ENCODE measurements around the gene KLHL36. TPM values are rescaled to one million over a fixed set of nuclear protein-coding genes. Genes with fewer than 3 reads are reported as not detected.

The KLHL36 gene
- total and polyA plus RNA-seq, 9 of the 15 experiments (the other 6 are each of a cell fraction or from before 2014, with no cell fraction given), result 2.1 to 51.2 (median 18.5) TPM

DNA sequence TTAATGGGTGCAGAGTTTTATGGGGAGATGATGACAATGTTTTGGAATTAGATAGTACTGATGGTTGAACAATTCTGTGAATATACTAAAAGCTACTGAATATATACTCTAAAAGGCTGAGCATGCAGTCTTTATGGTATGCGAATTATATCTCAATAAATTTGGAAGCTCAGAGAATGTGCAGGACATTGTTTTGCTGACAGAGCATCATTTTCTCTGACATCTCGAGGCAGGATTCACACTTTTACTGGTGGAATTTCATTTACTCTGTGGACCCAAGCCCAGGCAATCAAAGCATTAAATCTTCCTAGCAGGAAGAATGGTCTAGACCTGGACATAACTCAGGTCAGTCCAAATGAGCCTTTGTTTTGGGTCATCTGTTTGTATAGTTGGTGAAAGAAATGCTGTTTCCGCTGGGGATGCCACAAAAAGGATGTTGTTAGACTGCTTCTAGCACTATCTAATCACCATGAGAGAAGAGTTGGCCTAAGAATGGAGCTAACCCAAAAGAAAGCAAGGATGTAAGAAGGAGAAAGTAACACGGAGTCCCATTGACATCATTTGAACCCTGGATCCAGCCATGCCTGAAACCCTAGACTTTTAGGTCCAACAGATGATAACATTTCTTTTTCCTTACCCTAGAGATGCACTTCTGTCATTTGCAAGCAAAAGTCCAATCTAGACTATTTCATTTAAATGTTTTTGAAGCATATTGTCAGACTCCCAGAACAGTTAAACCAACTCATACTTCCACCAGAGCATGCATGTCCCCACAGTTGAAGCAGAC is 32.7 kb downstream of the KLHL36 start:
- peak; percentile 85 for TF ChIP-seq ZNF316 (IDR thresholded peaks at IDR 0.05)
- TF ChIP-seq RBM25 (IDR thresholded peaks at IDR 0.05; ENCODE audit: low read depth, low read length, severe bottlenecking), result peak; percentile 30
- peak; percentile 62; the same call in 1 of the 2 replicates for TF ChIP-seq MAFK (IDR thresholded peaks at IDR 0.05; ENCODE audit: low read length)
- TF ChIP-seq, protein P1, sequence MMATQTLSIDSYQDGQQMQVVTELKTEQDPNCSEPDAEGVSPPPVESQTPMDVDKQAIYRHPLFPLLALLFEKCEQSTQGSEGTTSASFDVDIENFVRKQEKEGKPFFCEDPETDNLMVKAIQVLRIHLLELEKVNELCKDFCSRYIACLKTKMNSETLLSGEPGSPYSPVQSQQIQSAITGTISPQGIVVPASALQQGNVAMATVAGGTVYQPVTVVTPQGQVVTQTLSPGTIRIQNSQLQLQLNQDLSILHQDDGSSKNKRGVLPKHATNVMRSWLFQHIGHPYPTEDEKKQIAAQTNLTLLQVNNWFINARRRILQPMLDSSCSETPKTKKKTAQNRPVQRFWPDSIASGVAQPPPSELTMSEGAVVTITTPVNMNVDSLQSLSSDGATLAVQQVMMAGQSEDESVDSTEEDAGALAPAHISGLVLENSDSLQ (IDR thresholded peaks at IDR 0.05), result no peak
- no peak for TF ChIP-seq POLR2AphosphoS2 (IDR thresholded peaks at IDR 0.05; ENCODE audit: low read length)
- peak; percentile 30; the same call in 1 of the 2 replicates for TF ChIP-seq MAFF (IDR thresholded peaks at IDR 0.05; ENCODE audit: low read length)
- TF ChIP-seq FOXK2 (conservative IDR thresholded peaks at IDR 0.05 in 1 of 2, IDR thresholded peaks at IDR 0.05 in 1 of 2; ENCODE audit: low read depth in 2 of 2), result no peak
- no peak for TF ChIP-seq ZBTB7A (IDR thresholded peaks at IDR 0.05; ENCODE audit: borderline replicate concordance, control insufficient read depth, low read depth, low read length)
- peak; percentile 65 for TF ChIP-seq C11orf30 (IDR thresholded peaks at IDR 0.05; ENCODE audit: low read depth)
- peak; percentile 65 for TF ChIP-seq MAFG (tag; conservative IDR thresholded peaks at IDR 0.05)
- Histone ChIP-seq H3K27me3 (ENCODE audit: control insufficient read depth in 2 of 2, insufficient read depth in 2 of 2, low read length in 2 of 2) (peaks cover 26 to 43% of the 10 kb centered on the region in 2 experiments), H3K27ac (ENCODE audit: extremely low read depth, low read depth, low read length) (no peak overlapping the region), H3K9me3 (replicated peaks; ENCODE audit: control insufficient read depth, insufficient read depth, low read depth, low read length) (no peaks in the 10 kb centered on the region), H3K4me3 (no peak overlapping the region), H3K9me1 (ENCODE audit: control insufficient read depth, insufficient read depth, low read length) (no peaks in the 10 kb centered on the region), H3K79me2 (ENCODE audit: control insufficient read depth, insufficient read depth, low read length) (no peaks in the 10 kb centered on the region), H3K4me2 (ENCODE audit: insufficient read depth, low read length) (no peak overlapping the region), H3K4me1 (replicated peaks in 1 of 2; ENCODE audit: control insufficient read depth in 2 of 2, insufficient read depth in 2 of 2, low read length in 2 of 2) (peaks cover 7 to 8% of the 10 kb centered on the region in 2 experiments; a peak in 4 of 5 replicates), H3K36me3 (ENCODE audit: control insufficient read depth, insufficient read depth, low read length) (no peaks in the 10 kb centered on the region), H2AFZ (ENCODE audit: low read depth, low read length) (no peak overlapping the region), H4K20me1 (replicated peaks; ENCODE audit: control insufficient read depth, insufficient read depth, low read length) (no peaks in the 10 kb centered on the region; the same call in 1 of the 2 replicates), H3K9ac (ENCODE audit: insufficient read depth in 1 of 2, low read depth in 2 of 2, low read length in 2 of 2) (no peak overlapping the region)
- ChIA-PET CTCF (ENCODE audit: low intra/inter-chr PET ratio) (no interaction called here), POLR2A (interaction anchor here (0.7 to 1.6 kb wide), 3 partner anchors 14 to 20 kb away, joined by 3 to 4 read pairs (median 4); no protein-coding TSS in a partner anchor)
- in situ Hi-C loops (cut with MboI), result no loop called here
- intact Hi-C loops (cut with micrococcal nuclease), result no loop called here
- no peak for FAIRE-seq
- 2% methylated on average over 4 of the region's 4 CpGs for WGBS (ENCODE audit: insufficient coverage, low coverage, missing lambda C conversion rate)
- no TSS peak for BruUV-seq (replicated peaks)
- DNase-seq (ENCODE audit: extremely low read depth in 1 of 4, low spot score in 3 of 4), result no peak
- no peak for ATAC-seq
